ENCODE data around the gene PGM2L1. TPM values are rescaled to one million over a fixed set of nuclear protein-coding genes. Genes with fewer than 3 reads are reported as not detected.

Gene PGM2L1
- total RNA-seq (ENCODE audit: low replicate concordance), result 12.3 and 15.9 TPM in 2 replicates

GRCh38 chr11:74398244-74399159, at the start of gene PGM2L1:
Gene PGM2L1, minus strand, starts transcription at chr11:74398433. Its CDS starts 272 bp downstream, at chr11:74398161.
- Histone ChIP-seq H3K36me3 (no peaks in the 10 kb centered on the region), H3K4me3 (peak within 1 kb of the TSS; percentile 85), H3K9me3 (ENCODE audit: low read depth) (no peaks in the 10 kb centered on the region), H3F3A (ENCODE audit: low read depth) (peaks cover 6% of the 10 kb centered on the region), H3K27me3 (no peaks in the 10 kb centered on the region), H3K79me2 (ENCODE audit: low read depth) (peaks cover 16% of the 10 kb centered on the region), H3K4me1 (peaks cover 3% of the 10 kb centered on the region), H4K20me1 (ENCODE audit: low read depth) (no peaks in the 10 kb centered on the region), H2AFZ (replicated peaks) (peak within 1 kb of the TSS; percentile 97), H3K9ac (peak within 1 kb of the TSS; percentile 20), H3K27ac (no peak within 1 kb of the TSS), H3K4me2 (peak within 1 kb of the TSS; percentile 87)
- no peak for TF ChIP-seq EZH2phosphoT487 (IDR thresholded peaks at IDR 0.05)
- no peak for TF ChIP-seq EZH2 (IDR thresholded peaks at IDR 0.05)
- TF ChIP-seq CTCF (IDR thresholded peaks at IDR 0.05), result no peak
- Mint-ChIP-seq H3K4me1 (peaks cover 5% of the 10 kb centered on the region), H3K27me3 (ENCODE audit: insufficient read depth, low read depth) (no peaks in the 10 kb centered on the region), H3K4me3 (peak within 1 kb of the TSS; percentile 93), H3K36me3 (no peaks in the 10 kb centered on the region), H3K9me3 (no peaks in the 10 kb centered on the region), H3K27ac (peak within 1 kb of the TSS; percentile 99)
- DNase-seq (ENCODE audit: low spot score), result peak; percentile 97

GRCh38 chr11:74447720-74448119, 49.5 kb upstream of the PGM2L1 start:
- no peak for DNase-seq (ENCODE audit: low spot score)
- Histone ChIP-seq H3F3A (ENCODE audit: low read depth) (peaks cover 11% of the 10 kb centered on the region), H3K27ac (no peak overlapping the region), H3K36me3 (no peaks in the 10 kb centered on the region), H3K79me2 (ENCODE audit: low read depth) (no peaks in the 10 kb centered on the region), H3K9me3 (ENCODE audit: low read depth) (no peaks in the 10 kb centered on the region), H3K9ac (no peak overlapping the region), H3K27me3 (no peaks in the 10 kb centered on the region), H4K20me1 (ENCODE audit: low read depth) (no peaks in the 10 kb centered on the region), H3K4me1 (peaks cover 20% of the 10 kb centered on the region), H3K4me3 (no peak overlapping the region), H3K4me2 (no peak overlapping the region), H2AFZ (replicated peaks) (no peak overlapping the region)
- Mint-ChIP-seq H3K36me3 (no peaks in the 10 kb centered on the region), H3K27me3 (ENCODE audit: insufficient read depth, low read depth) (peaks cover 6% of the 10 kb centered on the region), H3K9me3 (no peaks in the 10 kb centered on the region), H3K4me1 (peaks cover 18% of the 10 kb centered on the region), H3K27ac (no peak overlapping the region), H3K4me3 (no peak overlapping the region)
- TF ChIP-seq EZH2phosphoT487 (IDR thresholded peaks at IDR 0.05) (no peak), CTCF (IDR thresholded peaks at IDR 0.05) (no peak), EZH2 (IDR thresholded peaks at IDR 0.05) (no peak)

DNA sequence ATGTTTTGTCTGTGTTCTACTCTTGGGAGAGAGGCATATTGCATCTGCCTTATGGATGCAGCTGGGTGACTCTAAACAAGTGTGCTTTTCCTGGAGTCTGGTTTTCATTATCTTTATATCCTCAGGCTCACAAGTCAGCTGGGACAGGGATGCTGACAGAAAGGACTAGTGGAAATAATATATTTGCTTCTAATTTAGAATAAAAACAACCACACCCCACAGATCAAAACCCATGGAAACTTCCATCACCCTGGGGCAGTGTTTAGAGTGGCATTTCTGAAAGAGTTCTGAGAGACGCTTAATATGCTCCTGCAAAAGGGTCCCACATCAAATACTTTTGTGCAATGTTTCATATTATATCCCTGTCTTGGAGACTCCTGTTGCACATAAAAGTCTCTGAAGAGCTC, 48.3 kb upstream of the PGM2L1 start:
- Histone ChIP-seq H3K4me3 (no peak overlapping the region), H3K9me3 (ENCODE audit: low read depth) (no peaks in the 10 kb centered on the region), H3K27me3 (no peaks in the 10 kb centered on the region), H4K20me1 (ENCODE audit: low read depth) (no peaks in the 10 kb centered on the region), H3K79me2 (ENCODE audit: low read depth) (no peaks in the 10 kb centered on the region), H3K4me2 (no peak overlapping the region), H3K9ac (no peak overlapping the region), H3F3A (ENCODE audit: low read depth) (peaks cover 11% of the 10 kb centered on the region), H3K4me1 (peaks cover 20% of the 10 kb centered on the region), H2AFZ (replicated peaks) (no peak overlapping the region), H3K36me3 (no peaks in the 10 kb centered on the region), H3K27ac (no peak overlapping the region)
- DNase-seq (ENCODE audit: low spot score), result no peak
- H3K27me3 Mint-ChIP-seq (ENCODE audit: insufficient read depth, low read depth), result peaks cover 6% of the 10 kb centered on the region
- no peak overlapping the region for H3K27ac Mint-ChIP-seq
- H3K4me3 Mint-ChIP-seq, result no peak overlapping the region
- peaks cover 24% of the 10 kb centered on the region for H3K4me1 Mint-ChIP-seq
- no peak for TF ChIP-seq EZH2phosphoT487 (IDR thresholded peaks at IDR 0.05)
- TF ChIP-seq CTCF (IDR thresholded peaks at IDR 0.05), result no peak
- no peak for TF ChIP-seq EZH2 (IDR thresholded peaks at IDR 0.05)
- no peaks in the 10 kb centered on the region for H3K9me3 Mint-ChIP-seq
- H3K36me3 Mint-ChIP-seq, result no peaks in the 10 kb centered on the region

Measured in neural progenitor cell (in vitro differentiated cells).